ENCODE data around the gene ADAMTS12. TPM values are rescaled to one million over a fixed set of nuclear protein-coding genes. Genes with fewer than 3 reads are reported as not detected.

The ADAMTS12 gene
- total and polyA plus RNA-seq, 2 of the 8 experiments (the other 6 are each of a cell fraction or from before 2014, with no cell fraction given) = 6.4 to 12.8 TPM

GRCh38 chr5:33474004-33474403 lies 417.8 kb downstream of the ADAMTS12 start (continued):
- TF ChIP-seq CHD7 (IDR thresholded peaks at IDR 0.05; ENCODE audit: insufficient replicate concordance, low read length) (no peak), CHD2 (IDR thresholded peaks at IDR 0.05; ENCODE audit: low read length) (no peak), POLR2A (IDR thresholded peaks at IDR 0.05; ENCODE audit: control extremely low read depth in 1 of 2, low read depth in 2 of 2, low read length in 2 of 2) (no peak), GTF2F1 (IDR thresholded peaks at IDR 0.05; ENCODE audit: borderline replicate concordance, low read depth, low read length) (no peak), ASH2L (IDR thresholded peaks at IDR 0.05; ENCODE audit: low read length) (no peak)

Measured in H1 (cell line).